ENCODE data around the gene NEDD8. TPM values are rescaled to one million over a fixed set of nuclear protein-coding genes. Genes with fewer than 3 reads are reported as not detected.

NEDD8 gene
- total and polyA plus RNA-seq, 2 experiments from 2014 or later = 130 to 418 TPM

DNA sequence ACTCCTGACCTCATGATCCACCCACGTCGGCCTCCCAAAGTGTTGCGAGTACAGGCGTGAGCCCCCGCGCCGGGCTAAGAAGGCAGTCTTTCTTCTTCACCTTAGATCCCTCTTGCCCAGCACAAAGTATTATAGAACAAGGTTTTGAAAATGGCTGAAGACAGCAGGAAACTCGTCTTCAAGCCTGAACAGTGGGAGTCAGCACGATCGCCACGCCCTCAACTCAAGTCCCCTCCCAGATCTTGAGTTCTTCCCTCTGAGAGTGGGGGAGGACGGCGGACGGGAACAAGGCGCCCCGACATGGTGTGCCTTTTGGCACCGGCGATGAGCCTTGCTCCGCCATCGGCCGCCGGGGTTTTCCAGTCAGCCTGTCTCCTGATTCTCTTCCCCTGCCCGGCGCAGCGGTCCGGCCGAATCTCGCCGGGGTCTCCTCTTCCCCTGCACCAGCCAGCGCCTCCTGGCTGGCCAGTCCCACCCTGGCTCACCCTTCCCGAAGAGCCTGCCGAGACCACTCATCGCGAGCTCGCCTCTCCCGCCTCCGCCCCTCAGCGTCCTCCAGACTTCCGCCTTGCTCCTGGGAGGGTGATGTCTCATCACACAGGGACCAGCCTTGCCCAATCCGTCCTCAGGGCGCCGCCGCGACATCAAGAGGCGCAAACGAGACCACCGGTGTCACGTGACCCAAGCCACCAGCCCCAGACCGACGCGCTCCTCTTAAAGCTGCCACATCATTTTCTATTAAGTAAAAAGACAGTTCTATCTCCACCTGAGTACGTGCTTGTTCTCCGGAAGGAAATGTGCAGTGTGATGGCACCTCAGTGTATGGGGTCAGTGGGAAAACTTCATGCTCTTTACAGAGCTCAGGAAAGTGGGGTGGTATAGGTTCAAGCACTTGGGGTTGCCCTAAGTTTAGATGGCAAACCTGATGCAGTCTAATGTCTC lies 19.0 kb downstream of the NEDD8 start, which contains the start of gene CHMP4A:
CHMP4A (minus strand) TSS at position 565 of the 942 bp plus-strand sequence; CDS start at position 516, 49 bp downstream.
- no peaks in the 10 kb centered on the region for H3K27me3 ChIP-seq (ENCODE audit: insufficient read depth)
- H2AFZ ChIP-seq = peak within 1 kb of the TSS; percentile 16; the same call in 1 of the 2 replicates
- Mint-ChIP-seq H3K36me3 (ENCODE audit: low read depth) (peaks cover 55% of the 10 kb centered on the region), H3K27ac (peak within 1 kb of the TSS; percentile 99), H3K9me3 (peaks cover 3% of the 10 kb centered on the region; the same call in 2 of the 3 replicates), H3K4me3 (peak within 1 kb of the TSS; percentile 93), H3K4me1 (peaks cover 19% of the 10 kb centered on the region), H3K27me3 (ENCODE audit: insufficient read depth, low read depth, poor library complexity) (peaks cover 19% of the 10 kb centered on the region)
- TF ChIP-seq CREB1 (CRISPR knock-in tag; IDR thresholded peaks at IDR 0.05; ENCODE audit: low read depth) (peak; percentile 97), POLR2AphosphoS5 (IDR thresholded peaks at IDR 0.05; ENCODE audit: low read depth) (peak; percentile 98), ZNF114 (CRISPR knock-in tag; IDR thresholded peaks at IDR 0.05) (no peak), JUNB (IDR thresholded peaks at IDR 0.05; ENCODE audit: unreplicated experiment) (no peak)
- TF ChIP-seq, protein P1, sequence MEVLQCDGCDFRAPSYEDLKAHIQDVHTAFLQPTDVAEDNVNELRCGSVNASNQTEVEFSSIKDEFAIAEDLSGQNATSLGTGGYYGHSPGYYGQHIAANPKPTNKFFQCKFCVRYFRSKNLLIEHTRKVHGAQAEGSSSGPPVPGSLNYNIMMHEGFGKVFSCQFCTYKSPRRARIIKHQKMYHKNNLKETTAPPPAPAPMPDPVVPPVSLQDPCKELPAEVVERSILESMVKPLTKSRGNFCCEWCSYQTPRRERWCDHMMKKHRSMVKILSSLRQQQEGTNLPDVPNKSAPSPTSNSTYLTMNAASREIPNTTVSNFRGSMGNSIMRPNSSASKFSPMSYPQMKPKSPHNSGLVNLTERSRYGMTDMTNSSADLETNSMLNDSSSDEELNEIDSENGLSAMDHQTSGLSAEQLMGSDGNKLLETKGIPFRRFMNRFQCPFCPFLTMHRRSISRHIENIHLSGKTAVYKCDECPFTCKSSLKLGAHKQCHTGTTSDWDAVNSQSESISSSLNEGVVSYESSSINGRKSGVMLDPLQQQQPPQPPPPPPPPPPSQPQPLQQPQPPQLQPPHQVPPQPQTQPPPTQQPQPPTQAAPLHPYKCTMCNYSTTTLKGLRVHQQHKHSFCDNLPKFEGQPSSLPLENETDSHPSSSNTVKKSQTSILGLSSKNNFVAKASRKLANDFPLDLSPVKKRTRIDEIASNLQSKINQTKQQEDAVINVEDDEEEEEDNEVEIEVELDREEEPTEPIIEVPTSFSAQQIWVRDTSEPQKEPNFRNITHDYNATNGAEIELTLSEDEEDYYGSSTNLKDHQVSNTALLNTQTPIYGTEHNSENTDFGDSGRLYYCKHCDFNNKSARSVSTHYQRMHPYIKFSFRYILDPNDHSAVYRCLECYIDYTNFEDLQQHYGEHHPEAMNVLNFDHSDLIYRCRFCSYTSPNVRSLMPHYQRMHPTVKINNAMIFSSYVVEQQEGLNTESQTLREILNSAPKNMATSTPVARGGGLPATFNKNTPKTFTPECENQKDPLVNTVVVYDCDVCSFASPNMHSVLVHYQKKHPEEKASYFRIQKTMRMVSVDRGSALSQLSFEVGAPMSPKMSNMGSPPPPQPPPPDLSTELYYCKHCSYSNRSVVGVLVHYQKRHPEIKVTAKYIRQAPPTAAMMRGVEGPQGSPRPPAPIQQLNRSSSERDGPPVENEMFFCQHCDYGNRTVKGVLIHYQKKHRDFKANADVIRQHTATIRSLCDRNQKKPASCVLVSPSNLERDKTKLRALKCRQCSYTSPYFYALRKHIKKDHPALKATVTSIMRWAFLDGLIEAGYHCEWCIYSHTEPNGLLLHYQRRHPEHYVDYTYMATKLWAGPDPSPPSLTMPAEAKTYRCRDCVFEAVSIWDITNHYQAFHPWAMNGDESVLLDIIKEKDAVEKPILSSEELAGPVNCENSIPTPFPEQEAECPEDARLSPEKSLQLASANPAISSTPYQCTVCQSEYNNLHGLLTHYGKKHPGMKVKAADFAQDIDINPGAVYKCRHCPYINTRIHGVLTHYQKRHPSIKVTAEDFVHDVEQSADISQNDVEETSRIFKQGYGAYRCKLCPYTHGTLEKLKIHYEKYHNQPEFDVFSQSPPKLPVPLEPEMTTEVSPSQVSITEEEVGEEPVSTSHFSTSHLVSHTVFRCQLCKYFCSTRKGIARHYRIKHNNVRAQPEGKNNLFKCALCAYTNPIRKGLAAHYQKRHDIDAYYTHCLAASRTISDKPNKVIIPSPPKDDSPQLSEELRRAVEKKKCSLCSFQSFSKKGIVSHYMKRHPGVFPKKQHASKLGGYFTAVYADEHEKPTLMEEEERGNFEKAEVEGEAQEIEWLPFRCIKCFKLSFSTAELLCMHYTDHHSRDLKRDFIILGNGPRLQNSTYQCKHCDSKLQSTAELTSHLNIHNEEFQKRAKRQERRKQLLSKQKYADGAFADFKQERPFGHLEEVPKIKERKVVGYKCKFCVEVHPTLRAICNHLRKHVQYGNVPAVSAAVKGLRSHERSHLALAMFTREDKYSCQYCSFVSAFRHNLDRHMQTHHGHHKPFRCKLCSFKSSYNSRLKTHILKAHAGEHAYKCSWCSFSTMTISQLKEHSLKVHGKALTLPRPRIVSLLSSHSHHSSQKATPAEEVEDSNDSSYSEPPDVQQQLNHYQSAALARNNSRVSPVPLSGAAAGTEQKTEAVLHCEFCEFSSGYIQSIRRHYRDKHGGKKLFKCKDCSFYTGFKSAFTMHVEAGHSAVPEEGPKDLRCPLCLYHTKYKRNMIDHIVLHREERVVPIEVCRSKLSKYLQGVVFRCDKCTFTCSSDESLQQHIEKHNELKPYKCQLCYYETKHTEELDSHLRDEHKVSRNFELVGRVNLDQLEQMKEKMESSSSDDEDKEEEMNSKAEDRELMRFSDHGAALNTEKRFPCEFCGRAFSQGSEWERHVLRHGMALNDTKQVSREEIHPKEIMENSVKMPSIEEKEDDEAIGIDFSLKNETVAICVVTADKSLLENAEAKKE (CRISPR knock-in tag; IDR thresholded peaks at IDR 0.05) = no peak
- TF ChIP-seq, protein P2, sequence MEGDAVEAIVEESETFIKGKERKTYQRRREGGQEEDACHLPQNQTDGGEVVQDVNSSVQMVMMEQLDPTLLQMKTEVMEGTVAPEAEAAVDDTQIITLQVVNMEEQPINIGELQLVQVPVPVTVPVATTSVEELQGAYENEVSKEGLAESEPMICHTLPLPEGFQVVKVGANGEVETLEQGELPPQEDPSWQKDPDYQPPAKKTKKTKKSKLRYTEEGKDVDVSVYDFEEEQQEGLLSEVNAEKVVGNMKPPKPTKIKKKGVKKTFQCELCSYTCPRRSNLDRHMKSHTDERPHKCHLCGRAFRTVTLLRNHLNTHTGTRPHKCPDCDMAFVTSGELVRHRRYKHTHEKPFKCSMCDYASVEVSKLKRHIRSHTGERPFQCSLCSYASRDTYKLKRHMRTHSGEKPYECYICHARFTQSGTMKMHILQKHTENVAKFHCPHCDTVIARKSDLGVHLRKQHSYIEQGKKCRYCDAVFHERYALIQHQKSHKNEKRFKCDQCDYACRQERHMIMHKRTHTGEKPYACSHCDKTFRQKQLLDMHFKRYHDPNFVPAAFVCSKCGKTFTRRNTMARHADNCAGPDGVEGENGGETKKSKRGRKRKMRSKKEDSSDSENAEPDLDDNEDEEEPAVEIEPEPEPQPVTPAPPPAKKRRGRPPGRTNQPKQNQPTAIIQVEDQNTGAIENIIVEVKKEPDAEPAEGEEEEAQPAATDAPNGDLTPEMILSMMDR (conservative IDR thresholded peaks at IDR 0.05; ENCODE audit: low read depth in 2 of 2) = 0 out of 4 replicates have a peak, but pooled peaks of 1 of the 2 experiments have one; percentile 9
- TF ChIP-seq, protein P3, sequence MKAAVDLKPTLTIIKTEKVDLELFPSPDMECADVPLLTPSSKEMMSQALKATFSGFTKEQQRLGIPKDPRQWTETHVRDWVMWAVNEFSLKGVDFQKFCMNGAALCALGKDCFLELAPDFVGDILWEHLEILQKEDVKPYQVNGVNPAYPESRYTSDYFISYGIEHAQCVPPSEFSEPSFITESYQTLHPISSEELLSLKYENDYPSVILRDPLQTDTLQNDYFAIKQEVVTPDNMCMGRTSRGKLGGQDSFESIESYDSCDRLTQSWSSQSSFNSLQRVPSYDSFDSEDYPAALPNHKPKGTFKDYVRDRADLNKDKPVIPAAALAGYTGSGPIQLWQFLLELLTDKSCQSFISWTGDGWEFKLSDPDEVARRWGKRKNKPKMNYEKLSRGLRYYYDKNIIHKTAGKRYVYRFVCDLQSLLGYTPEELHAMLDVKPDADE (IDR thresholded peaks at IDR 0.05) = peak; percentile 62; the same call in 1 of the 2 replicates
- TF ChIP-seq, protein P4, sequence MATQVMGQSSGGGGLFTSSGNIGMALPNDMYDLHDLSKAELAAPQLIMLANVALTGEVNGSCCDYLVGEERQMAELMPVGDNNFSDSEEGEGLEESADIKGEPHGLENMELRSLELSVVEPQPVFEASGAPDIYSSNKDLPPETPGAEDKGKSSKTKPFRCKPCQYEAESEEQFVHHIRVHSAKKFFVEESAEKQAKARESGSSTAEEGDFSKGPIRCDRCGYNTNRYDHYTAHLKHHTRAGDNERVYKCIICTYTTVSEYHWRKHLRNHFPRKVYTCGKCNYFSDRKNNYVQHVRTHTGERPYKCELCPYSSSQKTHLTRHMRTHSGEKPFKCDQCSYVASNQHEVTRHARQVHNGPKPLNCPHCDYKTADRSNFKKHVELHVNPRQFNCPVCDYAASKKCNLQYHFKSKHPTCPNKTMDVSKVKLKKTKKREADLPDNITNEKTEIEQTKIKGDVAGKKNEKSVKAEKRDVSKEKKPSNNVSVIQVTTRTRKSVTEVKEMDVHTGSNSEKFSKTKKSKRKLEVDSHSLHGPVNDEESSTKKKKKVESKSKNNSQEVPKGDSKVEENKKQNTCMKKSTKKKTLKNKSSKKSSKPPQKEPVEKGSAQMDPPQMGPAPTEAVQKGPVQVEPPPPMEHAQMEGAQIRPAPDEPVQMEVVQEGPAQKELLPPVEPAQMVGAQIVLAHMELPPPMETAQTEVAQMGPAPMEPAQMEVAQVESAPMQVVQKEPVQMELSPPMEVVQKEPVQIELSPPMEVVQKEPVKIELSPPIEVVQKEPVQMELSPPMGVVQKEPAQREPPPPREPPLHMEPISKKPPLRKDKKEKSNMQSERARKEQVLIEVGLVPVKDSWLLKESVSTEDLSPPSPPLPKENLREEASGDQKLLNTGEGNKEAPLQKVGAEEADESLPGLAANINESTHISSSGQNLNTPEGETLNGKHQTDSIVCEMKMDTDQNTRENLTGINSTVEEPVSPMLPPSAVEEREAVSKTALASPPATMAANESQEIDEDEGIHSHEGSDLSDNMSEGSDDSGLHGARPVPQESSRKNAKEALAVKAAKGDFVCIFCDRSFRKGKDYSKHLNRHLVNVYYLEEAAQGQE (IDR thresholded peaks at IDR 0.05; ENCODE audit: unreplicated experiment) = peak; percentile 31
- DNase-seq (ENCODE audit: low spot score) (peak; percentile 99), ATAC-seq (peak; percentile 90)
- peaks cover 16% of the 10 kb centered on the region for H3K4me1 ChIP-seq (ENCODE audit: insufficient read depth)
- no peaks in the 10 kb centered on the region; the same call in 1 of the 2 replicates for H4K20me1 ChIP-seq (replicated peaks; ENCODE audit: insufficient read depth)
- H3K27ac ChIP-seq (ENCODE audit: low read depth) = peak within 1 kb of the TSS; percentile 100
- H3F3A ChIP-seq (replicated peaks; ENCODE audit: low read depth) = peaks cover 28% of the 10 kb centered on the region
- no peaks in the 10 kb centered on the region for H3K9me2 ChIP-seq (ENCODE audit: insufficient read depth)
- H3K36me3 ChIP-seq (ENCODE audit: insufficient read depth) = peaks cover 5% of the 10 kb centered on the region
- H3K79me2 ChIP-seq (replicated peaks; ENCODE audit: insufficient read depth) = no peaks in the 10 kb centered on the region; the same call in 1 of the 2 replicates
- peak within 1 kb of the TSS; percentile 81 for H3K4me2 ChIP-seq
- peak within 1 kb of the TSS; percentile 83 for H3K4me3 ChIP-seq

Data from GM23338 (cell line).